GM19467 (cell line): Measurements from ENCODE around the gene ADAM12.

ENCODE experiments used
- ATAC-seq: cut with Tn5 transposase; IDR thresholded peaks from one replicate; pipeline ENCODE4 v1.9.1; 2021; ENCODE audit warnings: mild to moderate bottlenecking, moderate library complexity; ENCODE audit not compliant: unreplicated experiment

ADAM12 gene

GRCh38 chr10:126090911-126091728, 297.2 kb downstream of the ADAM12 start:
- ATAC-seq: no peak

- ATAC-seq: no peak
Observed at GRCh38 chr10:126090443-126090842, 297.8 kb downstream of the ADAM12 start.

GRCh38 chr10:126087796-126088505, 300.3 kb downstream of the ADAM12 start:
- no peak for ATAC-seq

- no peak for ATAC-seq
Observed at GRCh38 chr10:126087153-126087680, 301.1 kb downstream of the ADAM12 start.

GRCh38 chr10:126085806-126086205, 302.5 kb downstream of the ADAM12 start:
- no peak for ATAC-seq

GRCh38 chr10:126084369-126084768, 303.9 kb downstream of the ADAM12 start:
- no peak for ATAC-seq

GRCh38 chr10:126083009-126083408, 305.3 kb downstream of the ADAM12 start:
- ATAC-seq: no peak

- no peak for ATAC-seq
Observed at GRCh38 chr10:126081841-126082466, 306.3 kb downstream of the ADAM12 start.

GRCh38 chr10:126080879-126081411, 307.3 kb downstream of the ADAM12 start:
- no peak for ATAC-seq

- no peak for ATAC-seq
Observed at GRCh38 chr10:126080291-126080825, 307.9 kb downstream of the ADAM12 start.

GRCh38 chr10:126075009-126075408, 313.3 kb downstream of the ADAM12 start:
- ATAC-seq: no peak

- no peak for ATAC-seq
Observed at GRCh38 chr10:126074291-126074690, 314.0 kb downstream of the ADAM12 start.

GRCh38 chr10:126073606-126074005, 314.7 kb downstream of the ADAM12 start:
- ATAC-seq: no peak

GRCh38 chr10:126072622-126073021, 315.7 kb downstream of the ADAM12 start:
- no peak for ATAC-seq

- ATAC-seq: no peak
Observed at GRCh38 chr10:126070476-126071215, 317.6 kb downstream of the ADAM12 start.

- no peak for ATAC-seq
Observed at GRCh38 chr10:126068322-126068721, 320.0 kb downstream of the ADAM12 start.

- no peak for ATAC-seq
Observed at GRCh38 chr10:126066456-126066855, 321.8 kb downstream of the ADAM12 start.

GRCh38 chr10:126065751-126066377, 322.4 kb downstream of the ADAM12 start:
- no peak for ATAC-seq

- no peak for ATAC-seq
Observed at GRCh38 chr10:126064512-126064911, 323.8 kb downstream of the ADAM12 start.

GRCh38 chr10:126063353-126063791, 324.9 kb downstream of the ADAM12 start:
- no peak for ATAC-seq
